GM12872 (cell line): Measurements from ENCODE around the gene ACAN.

Source experiments
- TF ChIP-seq, protein P1 (sequence below): IDR thresholded peaks from 3 replicates; pipeline ENCODE4 v1.5.1; 2011; ENCODE audit warnings: low read depth, mild to moderate bottlenecking, low read length, moderate library complexity; ENCODE audit not compliant: insufficient read depth

ACAN gene

DNA sequence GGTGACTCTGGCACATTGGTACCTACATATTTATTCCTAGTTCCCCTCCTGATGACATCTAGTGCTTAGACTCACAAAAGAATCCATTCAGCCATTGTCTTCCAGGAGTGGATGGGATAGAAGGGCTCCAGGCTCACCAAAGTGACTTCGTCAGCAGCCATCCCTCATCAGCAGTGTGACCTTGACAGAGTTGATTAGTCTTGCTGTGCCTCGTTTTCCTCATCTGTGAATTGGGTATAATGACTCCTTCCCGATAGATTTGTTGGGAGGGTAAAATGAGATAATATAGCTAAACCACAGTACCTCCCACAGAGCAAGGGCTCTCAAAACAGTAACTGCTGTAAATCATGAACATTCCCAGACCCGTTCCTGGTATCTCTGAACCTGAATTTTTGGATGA, 10.7 kb downstream of the ACAN start:
- TF ChIP-seq, protein P1, sequence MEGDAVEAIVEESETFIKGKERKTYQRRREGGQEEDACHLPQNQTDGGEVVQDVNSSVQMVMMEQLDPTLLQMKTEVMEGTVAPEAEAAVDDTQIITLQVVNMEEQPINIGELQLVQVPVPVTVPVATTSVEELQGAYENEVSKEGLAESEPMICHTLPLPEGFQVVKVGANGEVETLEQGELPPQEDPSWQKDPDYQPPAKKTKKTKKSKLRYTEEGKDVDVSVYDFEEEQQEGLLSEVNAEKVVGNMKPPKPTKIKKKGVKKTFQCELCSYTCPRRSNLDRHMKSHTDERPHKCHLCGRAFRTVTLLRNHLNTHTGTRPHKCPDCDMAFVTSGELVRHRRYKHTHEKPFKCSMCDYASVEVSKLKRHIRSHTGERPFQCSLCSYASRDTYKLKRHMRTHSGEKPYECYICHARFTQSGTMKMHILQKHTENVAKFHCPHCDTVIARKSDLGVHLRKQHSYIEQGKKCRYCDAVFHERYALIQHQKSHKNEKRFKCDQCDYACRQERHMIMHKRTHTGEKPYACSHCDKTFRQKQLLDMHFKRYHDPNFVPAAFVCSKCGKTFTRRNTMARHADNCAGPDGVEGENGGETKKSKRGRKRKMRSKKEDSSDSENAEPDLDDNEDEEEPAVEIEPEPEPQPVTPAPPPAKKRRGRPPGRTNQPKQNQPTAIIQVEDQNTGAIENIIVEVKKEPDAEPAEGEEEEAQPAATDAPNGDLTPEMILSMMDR: no peak

DNA sequence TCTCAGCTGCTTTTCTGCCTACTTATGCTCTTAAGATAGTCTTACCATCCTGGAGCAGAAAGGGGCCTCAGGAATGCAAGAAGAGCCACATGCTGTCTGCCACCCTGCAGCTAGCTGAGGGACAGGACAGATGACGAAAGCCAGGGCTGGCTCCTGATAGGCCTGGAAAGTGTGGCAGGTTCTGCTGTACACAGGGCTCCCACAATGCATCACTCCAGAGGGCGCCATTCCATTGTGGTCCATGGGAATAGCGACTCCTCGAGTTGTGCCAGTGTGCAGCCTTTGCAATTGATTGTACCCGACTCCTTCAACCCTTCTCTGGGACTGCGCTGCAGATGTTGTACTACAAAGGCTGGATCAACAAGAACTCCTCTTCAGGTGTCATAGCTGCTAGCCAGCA, 11.2 kb downstream of the ACAN start:
- TF ChIP-seq, protein P1: no peak

DNA sequence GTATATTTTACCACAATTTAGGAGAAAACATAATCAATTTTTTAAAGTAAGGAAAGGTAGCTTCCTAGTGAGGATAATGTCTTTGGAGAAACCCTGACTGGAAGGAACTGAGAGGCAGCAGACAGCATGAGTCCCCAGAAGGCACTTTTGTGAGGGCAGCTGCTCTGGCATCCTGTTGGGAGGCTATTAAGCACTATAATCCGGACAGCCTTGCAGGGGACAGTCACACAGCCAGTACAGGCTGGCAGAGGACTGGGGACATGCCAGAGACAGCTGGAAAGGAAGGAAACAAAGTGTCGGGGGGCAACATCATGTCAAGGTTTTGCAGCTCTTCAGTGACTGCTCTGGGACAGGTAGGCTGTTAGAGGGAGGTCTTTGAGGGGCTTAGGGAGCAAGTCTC, 15.7 kb downstream of the ACAN start:
- TF ChIP-seq, protein P1: no peak

DNA sequence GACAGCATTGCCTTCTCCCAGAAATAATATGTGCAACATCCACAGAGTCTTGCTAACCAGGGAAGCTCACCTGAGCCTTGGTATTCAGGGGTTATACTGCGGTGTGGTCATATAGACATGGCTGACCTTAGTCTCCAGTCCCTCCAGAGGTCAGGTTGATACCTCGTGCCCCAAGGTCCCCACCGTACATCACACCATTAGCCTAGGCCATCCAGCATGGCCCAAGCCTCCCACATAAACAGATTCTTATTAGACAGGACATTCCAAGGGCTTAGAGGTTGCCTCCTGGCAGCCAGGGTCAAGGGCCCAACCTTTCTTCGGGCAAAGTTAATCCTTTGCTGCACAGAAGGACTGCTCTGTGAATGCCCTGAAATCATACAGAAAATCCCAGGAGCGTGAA, 18.8 kb downstream of the ACAN start:
- TF ChIP-seq, protein P1: no peak

DNA sequence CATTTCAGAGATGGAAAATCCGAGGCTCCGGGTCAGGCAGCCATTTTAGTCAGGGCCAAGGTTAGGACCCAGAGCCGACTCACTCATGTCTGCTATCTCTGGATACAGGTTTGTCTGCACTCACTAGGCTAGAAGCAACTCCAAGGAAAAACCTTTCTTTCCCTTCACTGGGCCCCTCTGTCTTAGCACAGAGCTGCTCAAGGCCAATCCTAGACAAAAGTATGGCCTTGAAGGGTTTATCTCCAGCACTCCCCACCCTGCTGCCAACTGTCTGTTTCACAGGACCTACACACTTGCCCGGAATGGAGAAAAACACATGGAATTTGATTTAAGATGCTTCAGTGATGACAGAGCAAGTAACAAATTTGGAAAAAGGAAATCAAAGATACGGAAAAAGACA, 25.6 kb downstream of the ACAN start:
- TF ChIP-seq, protein P1: no peak

DNA sequence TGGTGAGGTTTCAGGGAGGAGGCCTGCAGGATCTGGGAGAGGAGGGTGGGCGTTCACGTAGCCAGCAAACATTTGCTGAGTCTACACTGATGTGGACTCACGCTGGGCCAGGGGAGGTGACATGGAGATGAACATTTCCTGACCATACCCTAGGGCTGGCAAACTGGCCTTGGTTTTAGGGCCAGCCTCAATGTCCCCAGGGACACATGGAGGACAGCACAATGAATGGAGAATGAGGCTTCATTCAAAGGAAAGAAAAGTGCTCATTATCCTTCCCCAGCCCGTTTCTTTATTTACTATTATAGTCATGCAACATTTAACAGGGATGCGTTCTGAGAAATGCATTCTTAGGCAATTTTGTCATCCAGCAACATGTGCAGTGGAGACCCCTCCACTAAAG, 26.8 kb downstream of the ACAN start:
- TF ChIP-seq, protein P1: no peak

DNA sequence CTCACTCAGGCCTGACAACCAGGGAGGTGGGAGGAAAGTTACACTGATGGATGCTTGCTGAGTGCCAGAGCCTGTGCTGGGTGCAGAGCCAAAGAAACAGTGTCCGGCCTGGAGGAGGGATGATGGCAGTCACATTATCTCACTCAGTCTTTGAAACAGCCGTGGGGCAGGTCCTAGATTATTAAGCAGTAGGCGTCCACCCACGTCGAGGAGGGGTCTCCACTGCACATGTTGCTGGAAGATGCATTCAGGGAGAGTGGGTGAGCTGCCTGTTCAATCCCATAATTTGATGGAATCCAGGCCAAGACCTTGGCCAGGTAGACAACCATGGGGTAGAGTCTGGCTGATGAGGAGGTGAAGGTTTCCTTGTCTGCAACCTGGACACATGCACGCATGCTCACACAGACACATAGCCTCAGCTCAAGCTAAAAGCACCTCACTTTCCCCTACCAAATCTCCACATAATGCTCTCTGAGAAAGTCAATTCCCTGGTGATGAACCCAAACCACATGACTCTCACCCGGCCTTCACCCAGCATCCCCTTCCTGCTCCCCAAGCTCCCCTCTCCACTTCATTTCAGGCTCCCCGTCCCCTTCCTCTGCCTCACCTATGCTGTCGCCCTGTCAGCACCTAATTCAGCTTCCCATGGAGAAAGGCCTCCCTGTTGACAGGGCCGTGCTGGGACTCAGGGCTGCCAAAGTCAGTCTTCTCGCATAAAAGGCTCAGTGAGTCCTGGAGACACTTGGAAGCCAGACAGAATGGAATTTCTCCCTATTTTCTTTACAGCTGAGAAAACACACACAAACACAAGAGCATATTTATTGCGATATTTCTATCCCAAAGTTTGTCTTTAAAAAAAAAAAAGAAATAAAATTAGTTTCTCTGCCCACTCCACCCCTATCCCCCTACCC, 29.8 kb downstream of the ACAN start:
- TF ChIP-seq, protein P1: no peak
